Dermis blood vessel endothelial cell (primary cell): Measurements from ENCODE around the gene UBE2D2. TPM values are rescaled to one million over a fixed set of nuclear protein-coding genes. Genes with fewer than 3 reads are reported as not detected.
"Not testable (repeated sequence)": the region's sequence is repeated elsewhere in the genome, so short reads cannot be mapped to it uniquely, and the experiment has no call there.

Source experiments
- DNase-seq: peaks from one replicate; pipeline ENCODE4 v3.0.0; 2010
- total RNA-seq: library from RNA; depleted of rRNA; stranded (reverse); fragments of >200 nt; gene quantifications from 2 replicates; pipeline ENCODE4 v1.2.3, GENCODE V29; 2014

Gene UBE2D2
- total RNA-seq, 1 donor from 2014 or later = 71.6 TPM

GRCh38 chr5:139549162-139549894 lies 11.8 kb upstream of the UBE2D2 start:
- no peak for DNase-seq

GRCh38 chr5:139550051-139550872 lies 10.9 kb upstream of the UBE2D2 start:
- not testable (repeated sequence) for DNase-seq

- DNase-seq = no peak
Measured at GRCh38 chr5:139551191-139551889, 9.8 kb upstream of the UBE2D2 start.

- no peak for DNase-seq
Measured at GRCh38 chr5:139552893-139553575, 8.1 kb upstream of the UBE2D2 start.

GRCh38 chr5:139554264-139554663 lies 6.9 kb upstream of the UBE2D2 start:
- no peak for DNase-seq

- DNase-seq = no peak
Measured at GRCh38 chr5:139557811-139558210, 3.3 kb upstream of the UBE2D2 start.

GRCh38 chr5:139561655-139562451 lies 714 bp downstream of the UBE2D2 start:
- peak; percentile 57 for DNase-seq

GRCh38 chr5:139562847-139563246 lies 1.7 kb downstream of the UBE2D2 start:
- DNase-seq = no peak

- DNase-seq = peak; percentile 61
Measured at GRCh38 chr5:139565411-139566305, 4.5 kb downstream of the UBE2D2 start.

GRCh38 chr5:139566611-139567010 lies 5.5 kb downstream of the UBE2D2 start:
- DNase-seq = no peak

- DNase-seq = peak; percentile 23
Measured at GRCh38 chr5:139569270-139569955, 8.3 kb downstream of the UBE2D2 start.

GRCh38 chr5:139571543-139571942 lies 10.4 kb downstream of the UBE2D2 start:
- no peak for DNase-seq

GRCh38 chr5:139571966-139572365 lies 10.8 kb downstream of the UBE2D2 start:
- DNase-seq = no peak

GRCh38 chr5:139574641-139575312 lies 13.6 kb downstream of the UBE2D2 start:
- peak; percentile 64 for DNase-seq

GRCh38 chr5:139575313-139575646 lies 14.1 kb downstream of the UBE2D2 start:
- no peak for DNase-seq

GRCh38 chr5:139575751-139576150 lies 14.6 kb downstream of the UBE2D2 start:
- DNase-seq = no peak

- peak; percentile 51 for DNase-seq
Measured at GRCh38 chr5:139577689-139578290, 16.7 kb downstream of the UBE2D2 start.

GRCh38 chr5:139578325-139578724 lies 17.2 kb downstream of the UBE2D2 start:
- no peak for DNase-seq

GRCh38 chr5:139582181-139582580 lies 21.0 kb downstream of the UBE2D2 start:
- DNase-seq = not testable (repeated sequence)
